Astrocyte of the spinal cord (primary cell): ENCODE data around the gene EEF1G.

Source experiments
- DNase-seq: peaks from one replicate; pipeline ENCODE4 v3.0.0; 2011; ENCODE audit warnings: low read depth, low spot score
- H3K4me3 ChIP-seq: 2 replicates; pipeline ENCODE4 v1.5.1; 2011; ENCODE audit warnings: low read depth, mild to moderate bottlenecking, low read length, moderate library complexity
- in situ Hi-C: cut with HindIII; loops from 2 replicates; pipeline ENCODE4 v1.10.0; 2017; ENCODE audit warnings: low sequenced_read_pairs
- TF ChIP-seq, protein P1 (sequence below): IDR thresholded peaks from 2 replicates; pipeline ENCODE4 v1.5.1; 2012; ENCODE audit warnings: low read depth, mild to moderate bottlenecking, low read length, inconsistent platforms

Gene EEF1G

GRCh38 chr11:62558669-62559068 is 15.0 kb downstream of the EEF1G start:
- H3K4me3 ChIP-seq = no peak overlapping the region
- no peak for DNase-seq
- in situ Hi-C loops = no loop called here
- TF ChIP-seq, protein P1, sequence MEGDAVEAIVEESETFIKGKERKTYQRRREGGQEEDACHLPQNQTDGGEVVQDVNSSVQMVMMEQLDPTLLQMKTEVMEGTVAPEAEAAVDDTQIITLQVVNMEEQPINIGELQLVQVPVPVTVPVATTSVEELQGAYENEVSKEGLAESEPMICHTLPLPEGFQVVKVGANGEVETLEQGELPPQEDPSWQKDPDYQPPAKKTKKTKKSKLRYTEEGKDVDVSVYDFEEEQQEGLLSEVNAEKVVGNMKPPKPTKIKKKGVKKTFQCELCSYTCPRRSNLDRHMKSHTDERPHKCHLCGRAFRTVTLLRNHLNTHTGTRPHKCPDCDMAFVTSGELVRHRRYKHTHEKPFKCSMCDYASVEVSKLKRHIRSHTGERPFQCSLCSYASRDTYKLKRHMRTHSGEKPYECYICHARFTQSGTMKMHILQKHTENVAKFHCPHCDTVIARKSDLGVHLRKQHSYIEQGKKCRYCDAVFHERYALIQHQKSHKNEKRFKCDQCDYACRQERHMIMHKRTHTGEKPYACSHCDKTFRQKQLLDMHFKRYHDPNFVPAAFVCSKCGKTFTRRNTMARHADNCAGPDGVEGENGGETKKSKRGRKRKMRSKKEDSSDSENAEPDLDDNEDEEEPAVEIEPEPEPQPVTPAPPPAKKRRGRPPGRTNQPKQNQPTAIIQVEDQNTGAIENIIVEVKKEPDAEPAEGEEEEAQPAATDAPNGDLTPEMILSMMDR = no peak

DNA sequence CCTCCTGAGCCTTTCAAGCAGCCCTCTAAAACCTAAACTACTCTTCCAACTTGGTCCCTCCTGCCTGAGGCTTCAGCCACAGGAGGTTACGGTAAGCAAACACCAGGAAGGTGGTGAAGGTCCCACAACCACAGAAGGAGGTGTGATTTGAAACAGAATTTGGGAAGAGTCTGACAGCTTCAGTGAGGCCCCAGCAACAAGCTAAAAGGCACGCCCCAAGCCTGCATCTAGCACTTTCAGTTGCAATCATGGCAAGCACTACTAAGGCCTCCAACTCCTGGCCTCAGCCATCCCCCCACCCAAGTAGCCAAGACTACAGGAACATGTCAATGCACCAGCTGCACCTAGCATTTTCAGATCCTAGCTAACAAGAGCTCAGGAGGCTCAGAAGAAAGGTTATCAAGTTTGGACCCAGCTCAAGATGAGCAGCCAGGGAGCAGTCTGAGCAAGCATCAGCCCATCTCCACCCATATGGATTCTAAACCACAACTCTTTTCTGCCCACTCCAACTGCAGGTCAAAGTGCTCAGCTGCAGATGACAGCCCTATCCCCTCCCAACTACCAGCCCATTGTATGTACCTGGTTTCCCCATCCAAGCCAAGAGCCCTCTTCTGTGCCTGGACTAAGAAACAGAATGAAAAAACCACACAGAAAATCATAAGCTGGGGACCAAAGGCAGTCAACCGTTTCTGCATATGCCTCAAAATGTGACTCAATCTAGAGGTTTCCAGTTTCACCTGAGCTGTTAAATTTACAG is 16.6 kb downstream of the EEF1G start:
- no peak for DNase-seq
- H3K4me3 ChIP-seq = no peak overlapping the region
- in situ Hi-C loops = no loop called here
- TF ChIP-seq, protein P1 = no peak

DNA sequence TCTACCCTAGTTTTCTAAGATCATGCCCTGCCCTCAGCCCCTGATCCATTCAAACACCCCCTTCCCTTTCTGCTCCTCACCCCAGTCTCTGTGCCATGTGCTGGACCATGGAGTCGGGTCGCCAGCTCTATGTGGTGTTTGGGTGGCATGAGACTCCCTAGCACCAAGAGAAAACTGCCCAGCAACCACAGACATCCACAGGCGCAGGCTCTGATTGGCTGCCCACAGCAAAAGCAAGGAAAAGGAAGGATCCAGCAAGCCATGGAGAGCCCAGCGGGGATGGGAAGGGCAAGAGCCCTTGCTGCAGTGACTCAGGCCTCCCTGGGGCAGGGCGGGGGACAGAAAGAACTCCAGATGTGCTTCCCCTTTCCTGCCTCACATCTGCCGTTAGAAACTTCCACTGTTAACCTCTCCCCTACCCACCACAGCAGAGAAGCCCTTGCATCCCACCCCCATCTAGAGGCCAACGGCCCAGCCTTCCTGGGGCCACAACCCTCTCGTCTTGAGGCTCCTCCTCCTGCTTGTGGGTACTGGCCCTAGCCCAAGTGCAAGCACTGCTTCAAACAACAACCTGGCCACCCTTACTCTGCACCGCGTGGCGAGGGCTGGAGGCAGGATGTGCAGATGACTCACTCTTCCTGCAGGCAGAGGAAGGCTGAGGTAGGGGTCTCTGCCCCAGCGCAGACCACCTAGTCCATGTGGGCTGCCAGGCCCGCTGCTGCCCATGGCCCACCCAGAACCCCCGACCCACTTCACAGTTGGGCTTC is 17.4 kb downstream of the EEF1G start:
- DNase-seq = peak; percentile 96
- in situ Hi-C loops = no loop called here
- no peak overlapping the region for H3K4me3 ChIP-seq
- TF ChIP-seq, protein P1 = no peak

DNA sequence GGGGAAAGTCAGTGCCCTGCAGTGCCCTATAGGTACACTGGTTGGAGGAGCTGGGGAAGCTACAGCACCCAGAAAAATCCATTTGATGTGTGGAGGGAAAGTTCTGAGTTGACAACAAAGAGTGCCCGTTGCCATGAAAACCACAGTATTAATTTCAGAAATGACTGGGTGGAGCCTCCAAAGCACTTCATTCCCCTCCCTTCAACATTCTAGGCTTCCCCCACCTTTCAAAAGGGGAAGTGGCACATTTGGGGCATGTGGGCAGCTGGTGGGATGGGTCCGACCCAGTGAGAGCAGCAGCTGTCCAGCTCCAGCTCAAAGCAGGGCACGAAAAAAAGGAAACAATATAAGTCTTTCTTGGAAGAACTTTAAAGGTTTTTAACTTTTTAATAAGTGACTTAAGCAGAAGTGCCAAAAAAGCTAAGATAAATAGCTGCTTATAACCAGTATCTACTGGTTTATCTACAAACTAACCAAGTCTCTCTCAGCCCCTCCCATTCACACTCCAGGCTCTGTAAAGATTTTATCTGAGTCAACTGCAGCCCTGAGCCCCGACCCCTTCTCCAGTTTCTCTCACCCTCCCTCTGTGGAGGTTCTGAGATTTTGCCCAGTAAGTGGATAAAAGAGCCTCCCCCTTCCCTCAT is 18.1 kb downstream of the EEF1G start:
- in situ Hi-C loops = no loop called here
- DNase-seq = no peak
- TF ChIP-seq, protein P1 = no peak
- no peak overlapping the region for H3K4me3 ChIP-seq

- TF ChIP-seq, protein P1 = no peak
- H3K4me3 ChIP-seq = no peak overlapping the region
- DNase-seq = no peak
- in situ Hi-C loops = no loop called here
Measured at GRCh38 chr11:62554387-62555167, 19.1 kb downstream of the EEF1G start.

- H3K4me3 ChIP-seq = peak overlapping the region; percentile 9
- TF ChIP-seq, protein P1 = no peak
- peak; percentile 89 for DNase-seq
- in situ Hi-C loops = no loop called here
Measured at GRCh38 chr11:62553839-62554361, 19.8 kb downstream of the EEF1G start.
